Spleen (tissue), 11 donors: ENCODE measurements around the gene SLC8A1. TPM values are rescaled to one million over a fixed set of nuclear protein-coding genes. Genes with fewer than 3 reads are reported as not detected.
A peak's percentile ranks its signal among the peaks of the same experiment; 100 is the strongest.

ENCODE experiments used
- DNase-seq: peaks from one replicate; pipeline ENCODE4 v3.0.0-alpha.2; 2020
- H3K27ac ChIP-seq, 8 donors: fragments of 200-600 bp; sonication (generic) in 7 of 8; 1 replicate in 4 of 8; 2 replicates in 4 of 8; pipeline versions ENCODE4 v1.5.0 to v1.8.0; 2016 to 2021; ENCODE audit warnings: inconsistent platforms in 4 of 8, mild to moderate bottlenecking in 4 of 8, moderate library complexity in 1 of 8
- H3K27me3 ChIP-seq, 7 donors: fragments of 200-600 bp; sonication (generic) in 6 of 7; replicated peaks in 1 of 7; 1 replicate in 4 of 7; 2 replicates in 3 of 7; pipeline versions ENCODE4 v1.5.0 to v1.8.0; 2016 to 2021; ENCODE audit warnings: inconsistent platforms in 3 of 7, mild to moderate bottlenecking in 1 of 7
- H3K36me3 ChIP-seq, 6 donors: fragments of 200-600 bp; sonication (generic) in 5 of 6; 1 replicate in 4 of 6; 2 replicates in 2 of 6; pipeline versions ENCODE4 v1.5.0 to v1.8.0; 2016 to 2021; ENCODE audit warnings: inconsistent platforms in 2 of 6
- H3K4me1 ChIP-seq, 6 donors: fragments of 200-600 bp; sonication (generic) in 5 of 6; 1 replicate in 3 of 6; 2 replicates in 3 of 6; pipeline versions ENCODE4 v1.5.0 to v1.8.0; 2016 to 2021; ENCODE audit warnings: inconsistent platforms in 3 of 6
- H3K4me3 ChIP-seq, 8 donors: fragments of 200-600 bp; sonication (generic) in 7 of 8; 1 replicate in 4 of 8; 2 replicates in 4 of 8; pipeline versions ENCODE4 v1.5.0 to v1.8.0; 2016 to 2021; ENCODE audit warnings: inconsistent platforms in 4 of 8, mild to moderate bottlenecking in 4 of 8, moderate library complexity in 2 of 8
- H3K9me3 ChIP-seq, 8 donors: fragments of 200-600 bp; sonication (generic) in 7 of 8; 1 replicate in 4 of 8; 2 replicates in 4 of 8; pipeline versions ENCODE4 v1.5.0 to v1.8.0; 2016 to 2021; ENCODE audit warnings: inconsistent platforms in 4 of 8
- CTCF ChIP-seq, 11 experiments: fragments of 200-600 bp in 7 of 11; fragments of 450-650 bp in 4 of 11; sonication (generic) in 4 of 11; IDR thresholded peaks in 8 of 11; conservative IDR thresholded peaks in 3 of 11; 1 replicate in 7 of 11; 2 replicates in 4 of 11; pipeline versions ENCODE4 v1.4.0 to v1.8.0; 2016 to 2021; ENCODE audit warnings: antibody characterized with exemption in 11 of 11, inconsistent platforms in 4 of 11, mild to moderate bottlenecking in 1 of 11
- POLR2A ChIP-seq, 3 donors: fragments of 450-650 bp; IDR thresholded peaks; one replicate each; pipeline ENCODE4 v1.5.1; 2017; ENCODE audit warnings: antibody characterized with exemption in 3 of 3, mild to moderate bottlenecking in 1 of 3
- POLR2AphosphoS5 ChIP-seq, 3 donors: sonication (generic); formaldehyde crosslinking; IDR thresholded peaks; one replicate each; pipeline ENCODE4 v1.5.1; 2017; ENCODE audit warnings: antibody characterized with exemption in 3 of 3
- WGBS, 5 donors: extraction: QIAGEN DNeasy Blood & Tissue Kit in 3 of 5; methylation state at CpG; one replicate each; pipeline versions ENCODE4 v1.1.5 to v1.1.7; 2013 to 2018; 5-methylcytosine and 5-hydroxymethylcytosine counted together
- intact Hi-C: fragments of 100-400 bp; cut with DNase I; formaldehyde crosslinking; loops from one replicate; pipeline ENCODE4 v1.15.0; 2023; ENCODE audit warnings: low total_unique reads
- polyA plus RNA-seq, 3 donors: library from polyadenylated mRNA; stranded (reverse); fragments of 200-250 nt; gene quantifications; one replicate each; pipeline ENCODE4 v1.2.1, GENCODE V29; 2013
- total RNA-seq, 7 donors: library from RNA; depleted of rRNA in 3 of 7; stranded (reverse); fragments of >200 nt in 3 of 7; fragmentation: NEBNext Ultra II Directional in 4 of 7; extraction: Animal tissue kit (Norgen Biotek cat#: 25700) in 4 of 7; gene quantifications; one replicate each; pipeline versions ENCODE4 v1.1.0 to v1.2.1, GENCODE V29; 2016 to 2021
- donor health status: healthy with polysubstance abuse.
- donor health status: DM: no; HTN: no; CAD: no; lungs with moderate emphysema.
- donor health status: DM: no; HTN: no; CAD: no.
- donor health status: Bipolar disorder and iron deficiency.
- donor health status: healthy.
- donor health status: DM: no; HTN: no; CAD: no.
- donor health status: DM: yes; HTN: yes; CAD: no.

Gene SLC8A1
- total and polyA plus RNA-seq, 10 donors, result 0.36 to 86.0 (median 58.3) TPM

- no peak for DNase-seq
- H3K4me3 ChIP-seq, result no peak overlapping the region
- intact Hi-C loops, result no loop called here
- no peaks in the 10 kb centered on the region for H3K27me3 ChIP-seq
- H3K9me3 ChIP-seq, result no peaks in the 10 kb centered on the region
- no peaks in the 10 kb centered on the region for H3K36me3 ChIP-seq
- peaks cover 0 to 36% (median 10%) of the 10 kb centered on the region in 6 donors for H3K4me1 ChIP-seq
- peak overlapping the region in 4 of 8 donors; percentile 68 to 89 (median 76) for H3K27ac ChIP-seq
- 73 to 84% (median 82%) methylated on average over 4 of the region's 4 CpGs for WGBS, 5 donors
- no peak for TF ChIP-seq POLR2A (IDR thresholded peaks at IDR 0.05)
- no peak for TF ChIP-seq CTCF (IDR thresholded peaks at IDR 0.05 in 8 of 11, conservative IDR thresholded peaks at IDR 0.05 in 3 of 11)
- TF ChIP-seq POLR2AphosphoS5 (IDR thresholded peaks at IDR 0.05), result no peak
Observed at GRCh38 chr2:40395169-40396073, 56.5 kb downstream of the SLC8A1 start.

GRCh38 chr2:40394597-40394996 lies 57.3 kb downstream of the SLC8A1 start:
- H3K9me3 ChIP-seq, result no peaks in the 10 kb centered on the region
- TF ChIP-seq CTCF (IDR thresholded peaks at IDR 0.05 in 8 of 11, conservative IDR thresholded peaks at IDR 0.05 in 3 of 11) (no peak), POLR2A (IDR thresholded peaks at IDR 0.05) (no peak), POLR2AphosphoS5 (IDR thresholded peaks at IDR 0.05) (no peak)
- intact Hi-C loops, result no loop called here
- no peak overlapping the region for H3K4me3 ChIP-seq
- 2 to 12% (median 5%) methylated on average over 1 of the region's 1 CpG for WGBS, 5 donors
- H3K27ac ChIP-seq, result peak overlapping the region in 5 of 8 donors; percentile 30 to 89 (median 74)
- peaks cover 0 to 36% (median 10%) of the 10 kb centered on the region in 6 donors for H3K4me1 ChIP-seq
- H3K36me3 ChIP-seq, result no peaks in the 10 kb centered on the region
- DNase-seq, result no peak
- H3K27me3 ChIP-seq, result no peaks in the 10 kb centered on the region

- H3K9me3 ChIP-seq, result no peaks in the 10 kb centered on the region
- DNase-seq, result no peak
- no peaks in the 10 kb centered on the region for H3K27me3 ChIP-seq
- H3K4me1 ChIP-seq, result peaks cover 0 to 36% (median 10%) of the 10 kb centered on the region in 6 donors
- H3K27ac ChIP-seq, result peak overlapping the region in 6 of 8 donors; percentile 7 to 89 (median 71)
- H3K36me3 ChIP-seq, result no peaks in the 10 kb centered on the region
- intact Hi-C loops, result no loop called here
- no peak overlapping the region for H3K4me3 ChIP-seq
- WGBS, 5 donors, result 49 to 82% (median 71%) methylated on average over 4 of the region's 4 CpGs
- no peak for TF ChIP-seq POLR2AphosphoS5 (IDR thresholded peaks at IDR 0.05)
- TF ChIP-seq POLR2A (IDR thresholded peaks at IDR 0.05), result no peak
- no peak for TF ChIP-seq CTCF (IDR thresholded peaks at IDR 0.05 in 8 of 11, conservative IDR thresholded peaks at IDR 0.05 in 3 of 11)
Observed at GRCh38 chr2:40394031-40394430, 57.9 kb downstream of the SLC8A1 start.

- H3K27ac ChIP-seq, result no peak overlapping the region
- H3K36me3 ChIP-seq, result no peaks in the 10 kb centered on the region
- 81 to 94% (median 86%) methylated on average over 5 of the region's 5 CpGs for WGBS, 5 donors
- no peaks in the 10 kb centered on the region for H3K27me3 ChIP-seq
- no peak overlapping the region for H3K4me3 ChIP-seq
- H3K4me1 ChIP-seq, result peaks cover 0 to 34% (median 5%) of the 10 kb centered on the region in 6 donors
- TF ChIP-seq POLR2AphosphoS5 (IDR thresholded peaks at IDR 0.05) (no peak), POLR2A (IDR thresholded peaks at IDR 0.05) (no peak), CTCF (IDR thresholded peaks at IDR 0.05 in 8 of 11, conservative IDR thresholded peaks at IDR 0.05 in 3 of 11) (no peak)
- intact Hi-C loops, result no loop called here
- no peak for DNase-seq
- no peaks in the 10 kb centered on the region for H3K9me3 ChIP-seq
Observed at GRCh38 chr2:40388161-40388560, 63.7 kb downstream of the SLC8A1 start.
